HG03558 (cell line): ENCODE measurements around the gene TRMT6.

Source experiments
- ATAC-seq: cut with Tn5 transposase; IDR thresholded peaks from one replicate; pipeline ENCODE4 v1.9.1; 2021; ENCODE audit warnings: moderate number of reproducible peaks; ENCODE audit not compliant: unreplicated experiment; ENCODE audit errors: extremely low read depth

Gene TRMT6

DNA sequence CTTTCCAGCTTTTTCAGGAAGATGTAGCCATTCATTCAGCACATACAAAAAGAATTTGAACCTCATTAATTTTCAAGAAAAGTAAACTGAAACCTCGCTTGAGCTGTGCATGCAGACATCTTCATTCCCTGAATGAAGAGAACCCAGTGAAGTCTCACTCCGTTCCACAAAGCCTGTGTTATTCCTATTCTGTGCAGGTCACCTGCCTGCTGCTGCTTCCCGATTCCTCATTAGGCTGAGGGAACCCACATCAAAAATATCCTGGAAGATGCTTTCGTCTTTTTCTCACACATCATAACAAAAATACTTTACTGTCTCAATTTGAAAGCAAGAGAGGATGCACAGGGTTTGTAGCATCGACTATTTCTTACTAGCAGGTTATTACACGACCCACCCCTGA lies 40.1 kb downstream of the TRMT6 start:
- no peak for ATAC-seq

GRCh38 chr20:5908981-5909380 lies 41.4 kb downstream of the TRMT6 start:
- ATAC-seq, result no peak

DNA sequence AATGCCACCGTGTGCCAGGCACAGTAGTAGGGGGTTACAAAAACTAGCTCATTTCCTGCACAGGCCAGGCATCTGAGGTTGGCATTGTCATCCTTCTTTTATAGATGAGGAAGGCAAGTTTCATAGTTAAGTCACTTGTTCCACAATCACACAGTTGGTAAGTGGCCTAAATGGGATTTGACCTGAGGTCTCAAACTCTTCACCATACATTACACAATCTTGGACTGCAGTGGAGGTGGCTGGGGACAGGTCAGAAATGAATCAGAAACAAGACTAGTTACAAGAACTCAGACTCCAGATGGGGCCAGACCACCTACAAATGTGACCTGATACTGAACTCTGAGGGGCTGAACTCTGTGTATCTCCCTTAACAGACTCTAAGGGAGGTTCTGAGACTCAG lies 49.4 kb downstream of the TRMT6 start:
- ATAC-seq, result no peak

DNA sequence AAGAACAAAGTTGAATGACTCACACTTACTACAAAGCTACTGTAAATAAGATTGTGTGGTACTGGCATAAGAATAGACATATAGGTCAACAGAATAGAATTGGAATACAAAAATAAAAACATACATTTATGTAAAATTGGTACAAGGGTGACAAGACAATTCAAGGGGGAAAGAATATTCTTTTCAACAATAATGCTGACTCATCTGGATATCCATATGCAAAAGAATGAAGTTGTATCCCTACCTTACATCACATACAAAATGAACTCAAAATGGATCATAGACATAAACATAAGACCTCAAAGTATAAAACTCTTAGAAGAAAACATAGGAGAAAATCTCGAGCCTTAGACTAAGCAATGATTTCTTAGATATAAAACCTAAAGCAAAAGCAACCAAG lies 50.9 kb downstream of the TRMT6 start:
- ATAC-seq, result no peak

DNA sequence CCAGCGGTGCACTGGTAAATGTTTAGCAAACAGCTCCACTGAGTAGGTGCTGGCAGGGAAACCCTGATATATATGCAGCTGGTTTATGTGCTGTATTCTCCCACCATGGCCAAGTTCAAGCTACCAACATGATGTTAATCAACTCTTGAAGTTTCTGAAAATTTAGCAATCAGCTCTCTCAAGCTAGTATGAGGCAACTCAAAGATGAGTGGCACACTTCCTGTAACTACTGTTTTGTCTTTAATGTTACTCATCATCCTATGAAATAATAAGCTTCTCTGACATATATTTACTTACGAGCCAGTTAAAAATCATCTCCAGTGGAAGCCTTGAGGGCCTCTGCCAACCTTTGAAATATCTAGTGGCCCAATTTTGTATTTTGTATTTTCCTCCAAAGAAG lies 54.7 kb downstream of the TRMT6 start:
- ATAC-seq, result no peak

- ATAC-seq, result no peak
Measured at GRCh38 chr20:5893621-5894020, 56.7 kb downstream of the TRMT6 start.

- no peak for ATAC-seq
Measured at GRCh38 chr20:5893052-5893451, 57.3 kb downstream of the TRMT6 start.

GRCh38 chr20:5890773-5891441 lies 59.4 kb downstream of the TRMT6 start:
- ATAC-seq, result no peak

DNA sequence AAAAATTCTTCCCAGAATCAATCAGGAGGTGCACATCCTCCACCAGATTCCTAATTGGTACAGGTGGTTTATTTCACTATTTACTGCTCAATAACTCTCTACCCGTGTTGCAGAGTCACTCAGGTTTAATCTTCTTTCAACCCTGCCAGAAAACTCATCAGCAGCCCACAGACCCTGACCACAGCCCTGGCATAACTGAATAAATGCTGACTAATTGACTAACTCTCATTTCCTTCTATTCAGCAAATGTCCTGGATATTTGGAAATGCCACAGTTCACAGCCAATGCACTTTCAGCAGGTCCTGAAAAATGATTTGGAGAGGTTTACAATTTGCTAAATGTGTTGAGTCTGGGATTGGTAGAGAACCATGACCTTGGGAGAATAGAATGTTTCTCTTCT lies 62.3 kb downstream of the TRMT6 start:
- ATAC-seq, result no peak

- no peak for ATAC-seq
Measured at GRCh38 chr20:5887386-5887785, 62.9 kb downstream of the TRMT6 start.
